Activated T-helper 17 cell treated with anti-CD3 and anti-CD28 coated beads, Interleukin-2, amount 50 U/mL, for 72 hours (primary cell): ENCODE measurements around the gene NRARP. TPM values are rescaled to one million over a fixed set of nuclear protein-coding genes. Genes with fewer than 3 reads are reported as not detected.
"Not testable (repeated sequence)": the region's sequence is repeated elsewhere in the genome, so short reads cannot be mapped to it uniquely, and the experiment has no call there.

Experiments used
- ATAC-seq: fragments of 150-1000 bp; cut with Tn5 transposase; replicated peaks from 2 replicates; pipeline ENCODE4 v1.10.0; 2021; ENCODE audit warnings: mild to moderate bottlenecking, moderate library complexity
- H3K27ac Mint-ChIP-seq: one replicate; pipeline ENCODE4 v1.8.0; 2022; ENCODE audit warnings: mixed read lengths
- H3K27me3 Mint-ChIP-seq: one replicate; pipeline ENCODE4 v1.8.0; 2022; ENCODE audit warnings: mixed read lengths
- H3K36me3 Mint-ChIP-seq: one replicate; pipeline ENCODE4 v1.8.0; 2022; ENCODE audit warnings: low read depth, mild to moderate bottlenecking, mixed read lengths
- H3K4me1 Mint-ChIP-seq: one replicate; pipeline ENCODE4 v1.8.0; 2022; ENCODE audit warnings: mixed read lengths
- H3K4me3 Mint-ChIP-seq: one replicate; pipeline ENCODE4 v1.8.0; 2022; ENCODE audit warnings: mild to moderate bottlenecking, mixed read lengths
- H3K9me3 Mint-ChIP-seq: one replicate; pipeline ENCODE4 v1.8.0; 2022; ENCODE audit warnings: mixed read lengths
- total RNA-seq, 2 donors: library from RNA; stranded (reverse); gene quantifications; one replicate each; pipeline ENCODE4 v1.2.3, GENCODE V29; 2022

Gene NRARP
- total RNA-seq, 2 donors from 2014 or later: 0.66 to 0.86 TPM

- ATAC-seq: no peak
- H3K9me3 Mint-ChIP-seq: no peaks in the 10 kb centered on the region
- H3K4me1 Mint-ChIP-seq: peaks cover 12% of the 10 kb centered on the region
- H3K4me3 Mint-ChIP-seq: no peak overlapping the region
- H3K36me3 Mint-ChIP-seq: peaks cover 45% of the 10 kb centered on the region
- H3K27ac Mint-ChIP-seq: no peak overlapping the region
- no peaks in the 10 kb centered on the region for H3K27me3 Mint-ChIP-seq
Measured at GRCh38 chr9:137272241-137273094, 29.6 kb downstream of the NRARP start.

DNA sequence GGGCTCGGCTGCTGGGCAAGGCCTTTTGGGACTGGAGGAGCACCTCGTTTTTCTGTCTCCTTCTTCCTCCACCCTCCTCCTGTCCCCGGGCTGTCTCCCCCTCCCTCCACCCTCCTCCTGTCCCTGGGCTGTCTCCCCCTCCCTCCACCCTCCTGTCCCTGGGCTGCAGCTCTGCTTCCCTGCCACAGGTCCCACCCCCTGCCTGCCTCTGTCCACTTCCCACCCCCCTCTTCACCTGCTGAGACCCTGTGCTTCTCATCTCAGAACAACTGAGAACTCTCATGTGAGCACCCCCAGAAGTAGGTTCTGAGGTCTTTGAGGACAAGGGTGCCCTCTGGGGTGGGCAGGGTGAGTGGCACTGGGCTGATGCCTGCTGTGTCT is 30.4 kb downstream of the NRARP start:
- Mint-ChIP-seq H3K27ac (peak overlapping the region; percentile 25), H3K9me3 (no peaks in the 10 kb centered on the region), H3K36me3 (peaks cover 53% of the 10 kb centered on the region), H3K4me1 (peaks cover 12% of the 10 kb centered on the region), H3K4me3 (no peak overlapping the region), H3K27me3 (no peaks in the 10 kb centered on the region)
- ATAC-seq: no peak

GRCh38 chr9:137270929-137271695 is 31.0 kb downstream of the NRARP start:
- Mint-ChIP-seq H3K27ac (peak overlapping the region; percentile 25), H3K36me3 (peaks cover 54% of the 10 kb centered on the region)
- no peak for ATAC-seq

DNA sequence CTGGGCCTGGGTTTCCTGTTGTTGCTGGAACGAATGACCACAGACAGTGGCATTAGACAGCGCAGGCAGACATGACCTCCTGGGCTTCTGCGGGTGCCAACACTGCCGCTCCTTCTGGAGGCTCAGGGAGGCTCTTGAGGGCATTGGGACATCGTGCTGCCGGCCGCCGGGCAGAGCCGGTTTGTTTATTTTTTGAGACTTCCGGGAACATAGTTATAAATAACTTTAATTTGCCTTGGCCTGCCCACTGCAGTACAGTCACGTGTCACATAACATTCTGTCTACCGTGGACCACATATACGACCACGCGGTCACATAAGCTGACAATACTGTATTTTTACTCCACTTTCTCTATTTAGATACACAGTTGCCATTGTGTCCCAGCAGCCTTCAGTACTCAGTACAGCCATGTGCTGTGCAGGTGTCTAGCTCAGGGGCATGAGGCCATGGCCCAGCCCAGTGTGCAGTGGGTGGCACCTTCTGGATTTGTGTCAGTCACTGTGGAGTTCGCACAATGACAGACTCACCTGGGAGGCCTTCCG is 32.8 kb downstream of the NRARP start:
- ATAC-seq: no peak
- peaks cover 64% of the 10 kb centered on the region for H3K36me3 Mint-ChIP-seq
- no peaks in the 10 kb centered on the region for H3K9me3 Mint-ChIP-seq
- peaks cover 5% of the 10 kb centered on the region for H3K4me1 Mint-ChIP-seq
- no peak overlapping the region for H3K4me3 Mint-ChIP-seq
- no peak overlapping the region for H3K27ac Mint-ChIP-seq
- H3K27me3 Mint-ChIP-seq: no peaks in the 10 kb centered on the region

More at GRCh38 chr9:137270929-137271695, 31.0 kb downstream of the NRARP start:
- no peaks in the 10 kb centered on the region for H3K27me3 Mint-ChIP-seq
- peaks cover 12% of the 10 kb centered on the region for H3K4me1 Mint-ChIP-seq
- no peak overlapping the region for H3K4me3 Mint-ChIP-seq
- no peaks in the 10 kb centered on the region for H3K9me3 Mint-ChIP-seq

DNA sequence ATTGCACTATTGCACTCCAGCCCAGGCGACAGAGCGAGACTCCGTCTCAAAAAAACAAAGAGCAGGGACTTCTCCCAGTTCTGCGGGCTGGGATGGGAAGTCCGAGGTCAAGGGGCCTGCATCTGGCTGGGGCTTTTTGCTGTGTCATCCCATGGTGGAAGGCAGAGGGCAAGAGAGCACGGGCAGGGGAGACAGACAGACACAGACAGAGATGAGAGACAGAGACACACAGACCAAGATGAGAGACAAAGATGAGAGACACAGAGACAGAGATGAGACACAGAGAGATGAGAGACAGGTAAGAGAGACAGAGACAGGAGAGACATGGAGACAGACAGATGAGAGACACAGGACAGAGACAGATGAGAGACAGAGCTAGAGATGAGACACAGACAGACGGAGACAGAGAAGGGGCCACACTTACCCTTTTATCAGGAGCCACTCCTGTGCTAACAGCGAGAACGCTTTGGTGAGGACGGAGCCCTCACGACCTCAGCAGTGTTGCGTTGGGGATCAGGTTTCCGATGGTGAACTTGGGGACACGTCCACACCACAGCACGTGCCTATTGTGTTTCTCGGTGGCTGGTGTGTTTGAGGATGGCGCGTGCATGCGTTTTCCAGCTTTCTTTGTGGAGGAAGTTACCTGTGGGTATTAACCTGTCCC is 33.4 kb downstream of the NRARP start:
- Mint-ChIP-seq H3K4me3 (no peak overlapping the region), H3K27ac (no peak overlapping the region), H3K4me1 (peaks cover 5% of the 10 kb centered on the region), H3K36me3 (peaks cover 68% of the 10 kb centered on the region), H3K27me3 (no peaks in the 10 kb centered on the region), H3K9me3 (no peaks in the 10 kb centered on the region)
- no peak for ATAC-seq

DNA sequence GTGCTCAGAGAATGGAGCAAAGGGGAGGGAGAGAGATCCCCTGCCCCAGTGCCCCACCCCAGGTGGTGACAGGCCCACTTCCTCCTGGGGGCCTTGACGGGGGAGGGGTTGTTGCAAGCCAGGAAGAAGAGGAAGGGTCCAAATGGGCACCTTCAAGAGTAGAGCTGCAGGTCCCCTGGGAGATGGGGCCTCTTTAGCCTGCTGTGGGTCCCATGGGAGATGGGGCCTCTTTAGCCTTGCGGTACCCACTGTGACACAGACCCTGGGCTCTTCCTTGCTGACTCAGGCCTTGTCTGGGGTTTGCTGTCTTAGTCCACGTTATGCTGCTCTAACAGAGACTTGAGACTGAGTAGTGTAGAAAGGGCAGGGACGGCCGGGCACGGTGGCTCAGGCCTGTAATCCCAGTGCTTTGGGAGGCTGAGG is 34.1 kb downstream of the NRARP start:
- Mint-ChIP-seq H3K27ac (no peak overlapping the region), H3K27me3 (no peaks in the 10 kb centered on the region), H3K4me3 (no peak overlapping the region), H3K4me1 (peaks cover 5% of the 10 kb centered on the region), H3K36me3 (peaks cover 64% of the 10 kb centered on the region), H3K9me3 (no peaks in the 10 kb centered on the region)
- ATAC-seq: no peak

GRCh38 chr9:137266585-137267453 is 35.3 kb downstream of the NRARP start:
- Mint-ChIP-seq H3K4me3 (no peak overlapping the region), H3K27ac (no peak overlapping the region), H3K9me3 (no peaks in the 10 kb centered on the region), H3K4me1 (peaks cover 5% of the 10 kb centered on the region), H3K36me3 (peaks cover 68% of the 10 kb centered on the region), H3K27me3 (no peaks in the 10 kb centered on the region)
- no peak for ATAC-seq

DNA sequence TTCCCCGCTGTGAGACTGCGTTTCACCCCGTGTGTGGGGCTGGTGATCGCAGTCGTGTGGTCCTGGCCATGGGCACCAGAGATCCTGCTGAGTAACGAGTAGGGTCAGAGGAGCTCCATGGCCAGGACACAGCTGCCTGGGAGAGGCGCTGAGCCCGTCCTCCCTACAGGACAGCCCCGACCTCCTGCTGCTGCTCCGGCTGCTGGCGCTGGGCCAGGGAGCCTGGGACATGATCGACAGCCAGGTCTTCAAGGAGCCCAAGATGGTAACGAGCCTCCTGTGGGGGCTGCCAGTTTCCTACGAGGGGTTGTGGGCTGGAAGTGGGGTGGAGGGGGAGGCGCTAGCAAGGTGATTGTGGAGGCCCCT is 35.9 kb downstream of the NRARP start:
- H3K36me3 Mint-ChIP-seq: peaks cover 68% of the 10 kb centered on the region
- no peak overlapping the region for H3K27ac Mint-ChIP-seq
- H3K9me3 Mint-ChIP-seq: no peaks in the 10 kb centered on the region
- no peak overlapping the region for H3K4me3 Mint-ChIP-seq
- ATAC-seq: no peak
- peaks cover 5% of the 10 kb centered on the region for H3K4me1 Mint-ChIP-seq
- no peaks in the 10 kb centered on the region for H3K27me3 Mint-ChIP-seq

DNA sequence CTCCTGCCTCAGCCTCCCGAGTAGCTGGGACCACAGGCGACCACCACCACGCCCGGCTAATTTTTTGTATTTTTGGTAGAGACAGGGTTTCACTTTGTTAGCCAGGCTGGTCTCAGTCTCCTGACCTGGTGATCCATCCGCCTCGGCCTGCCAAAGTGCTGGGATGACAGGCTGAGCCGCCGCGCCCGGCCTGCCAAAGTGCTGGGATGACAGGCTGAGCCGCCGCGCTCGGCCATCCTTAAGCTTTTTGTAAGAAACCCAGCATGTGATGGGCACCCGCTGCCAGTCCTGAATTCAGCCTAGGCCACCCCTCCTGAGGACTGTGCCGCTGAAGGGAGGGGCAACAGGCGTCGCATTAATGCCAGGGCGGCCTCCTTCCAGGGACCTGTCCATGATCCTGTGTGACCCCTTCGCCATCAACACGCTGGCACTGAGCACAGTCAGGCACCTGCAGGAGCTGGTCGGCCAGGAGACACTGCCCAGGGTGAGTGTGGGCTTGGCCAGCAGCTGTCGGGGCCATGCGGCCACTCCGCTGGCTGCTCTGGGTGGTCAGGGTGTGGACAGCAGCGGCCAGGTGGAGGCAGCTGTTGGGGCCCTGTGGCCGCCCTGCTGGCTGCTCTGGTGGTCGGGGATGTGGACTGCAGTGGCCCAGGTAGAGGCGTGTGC is 36.4 kb downstream of the NRARP start:
- Mint-ChIP-seq H3K4me3 (no peak overlapping the region), H3K4me1 (peaks cover 5% of the 10 kb centered on the region), H3K27me3 (no peaks in the 10 kb centered on the region), H3K9me3 (no peaks in the 10 kb centered on the region), H3K27ac (no peak overlapping the region), H3K36me3 (peaks cover 65% of the 10 kb centered on the region)
- no peak for ATAC-seq

DNA sequence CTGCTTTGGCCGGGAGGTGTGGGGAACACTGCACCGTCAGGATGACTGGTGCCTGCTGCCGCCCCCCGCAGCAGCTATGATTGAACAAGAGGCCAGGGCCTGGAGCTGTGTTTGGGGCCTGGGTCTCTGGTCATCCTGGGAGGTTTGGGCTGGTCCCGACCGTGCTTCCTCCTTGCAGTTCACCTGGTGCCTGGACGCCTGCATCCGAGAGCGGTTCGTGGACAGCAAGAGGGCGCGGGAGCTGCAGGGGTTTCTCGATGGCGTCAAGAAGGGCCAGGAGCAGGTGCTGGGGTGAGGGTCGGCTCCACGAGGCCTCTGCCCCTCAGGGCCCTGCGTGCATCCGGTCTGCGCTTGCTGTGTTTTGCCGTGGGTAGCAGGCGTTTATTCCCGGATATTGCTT is 38.0 kb downstream of the NRARP start:
- H3K27ac Mint-ChIP-seq: no peak overlapping the region
- no peaks in the 10 kb centered on the region for H3K27me3 Mint-ChIP-seq
- H3K4me1 Mint-ChIP-seq: peaks cover 5% of the 10 kb centered on the region
- no peak overlapping the region for H3K4me3 Mint-ChIP-seq
- no peak for ATAC-seq
- H3K36me3 Mint-ChIP-seq: peaks cover 58% of the 10 kb centered on the region
- H3K9me3 Mint-ChIP-seq: no peaks in the 10 kb centered on the region

DNA sequence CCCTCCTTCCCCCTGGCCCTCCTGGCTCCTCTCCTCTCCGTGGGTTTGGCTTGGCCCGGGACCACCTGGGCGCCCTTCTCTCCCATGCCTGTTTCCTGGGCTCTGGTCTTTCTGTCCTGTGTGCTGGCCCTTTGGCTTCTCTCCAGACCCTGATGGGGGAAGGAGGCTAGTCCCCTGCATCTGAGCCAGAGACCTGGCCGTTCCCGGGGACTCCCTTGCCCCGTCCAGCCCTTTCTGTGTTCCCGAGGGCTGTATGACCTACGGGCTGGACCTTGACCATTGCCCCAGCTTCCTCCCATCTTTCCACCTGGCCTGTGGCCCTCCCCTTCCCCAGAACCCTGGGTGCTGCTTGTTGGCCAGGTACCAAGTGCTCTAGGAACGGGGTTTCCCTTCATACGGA is 38.6 kb downstream of the NRARP start:
- Mint-ChIP-seq H3K27ac (no peak overlapping the region), H3K36me3 (peaks cover 58% of the 10 kb centered on the region), H3K9me3 (no peaks in the 10 kb centered on the region), H3K4me3 (no peak overlapping the region), H3K4me1 (peaks cover 1% of the 10 kb centered on the region), H3K27me3 (no peaks in the 10 kb centered on the region)
- ATAC-seq: no peak

- no peaks in the 10 kb centered on the region for H3K4me1 Mint-ChIP-seq
- H3K4me3 Mint-ChIP-seq: no peak overlapping the region
- H3K27me3 Mint-ChIP-seq: no peaks in the 10 kb centered on the region
- H3K9me3 Mint-ChIP-seq: no peaks in the 10 kb centered on the region
- ATAC-seq: no peak
- peaks cover 58% of the 10 kb centered on the region for H3K36me3 Mint-ChIP-seq
- no peak overlapping the region for H3K27ac Mint-ChIP-seq
Measured at GRCh38 chr9:137262909-137263285, 39.2 kb downstream of the NRARP start.

DNA sequence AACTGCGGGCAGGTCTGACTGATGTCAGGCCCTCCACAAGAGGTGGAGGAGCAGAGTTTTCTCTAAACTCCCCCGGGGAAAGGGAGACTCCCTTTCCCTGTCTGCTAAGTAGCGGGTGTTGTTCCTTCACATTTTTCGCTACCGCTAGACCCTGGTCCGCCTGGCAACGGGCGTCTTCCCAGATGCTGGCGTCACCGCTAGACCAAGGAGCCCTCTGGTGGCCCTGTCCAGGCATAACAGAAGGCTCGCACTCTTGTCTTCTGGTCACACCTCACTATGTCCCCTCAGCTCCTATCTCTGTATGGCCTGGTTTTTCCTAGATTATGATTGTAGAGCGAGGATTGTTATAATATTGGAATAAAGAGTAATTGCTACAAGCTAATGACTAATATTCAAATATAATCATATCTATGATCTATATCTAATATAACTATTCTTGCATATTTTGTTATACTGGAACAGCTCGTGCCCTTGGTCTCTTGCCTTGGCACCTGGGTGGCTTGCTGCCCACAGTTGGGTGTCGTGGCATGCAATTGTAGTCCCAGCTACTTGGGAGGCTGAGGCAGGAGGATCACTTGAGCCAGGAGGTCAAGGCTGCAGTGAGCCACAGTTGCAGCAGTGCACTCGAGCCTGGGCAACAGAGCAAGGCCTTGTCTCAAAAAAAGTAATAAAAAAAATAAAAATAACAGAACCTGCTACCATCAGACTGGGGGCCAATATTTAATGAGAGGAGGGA is 39.7 kb downstream of the NRARP start:
- not testable (repeated sequence) for H3K4me1 Mint-ChIP-seq, H3K27ac Mint-ChIP-seq, H3K27me3 Mint-ChIP-seq, H3K9me3 Mint-ChIP-seq, H3K4me3 Mint-ChIP-seq, ATAC-seq
- H3K36me3 Mint-ChIP-seq: peaks cover 58% of the 10 kb centered on the region
